HCT116 (cell line): Measurements from ENCODE around the gene RNASEH2B.

Experiments
- CBX3 ChIP-seq: IDR thresholded peaks from 2 replicates; pipeline ENCODE4 v1.6.1; 2012; ENCODE audit warnings: low read depth
- EGR1 ChIP-seq: IDR thresholded peaks from 2 replicates; pipeline ENCODE4 v1.6.1; 2012; ENCODE audit warnings: low read depth
- POLR2AphosphoS5 ChIP-seq: IDR thresholded peaks from 2 replicates; pipeline ENCODE4 v1.6.1; 2011; ENCODE audit warnings: mild to moderate bottlenecking, low read depth, low read length, moderate library complexity
- RAD21 ChIP-seq: IDR thresholded peaks from 2 replicates; pipeline ENCODE4 v1.6.1; 2012; ENCODE audit warnings: low read depth, mild to moderate bottlenecking
- SRF ChIP-seq: IDR thresholded peaks from 2 replicates; pipeline ENCODE4 v1.6.1; 2012; ENCODE audit warnings: low read depth
- TF ChIP-seq, protein P1 (sequence below), 3 experiments: fragments of 200-600 bp in 1 of 3; sonication (generic) in 1 of 3; IDR thresholded peaks in 2 of 3; conservative IDR thresholded peaks in 1 of 3; 2 replicates each; pipeline ENCODE4 v1.5.1; 2012 to 2017; ENCODE audit warnings: low read depth in 2 of 3, low read length in 2 of 3, antibody characterized with exemption in 1 of 3, borderline replicate concordance in 1 of 3, control low read depth in 1 of 3, mild to moderate bottlenecking in 1 of 3, mixed read lengths in 1 of 3, mixed run types in 1 of 3, moderate library complexity in 1 of 3; ENCODE audit not compliant: insufficient read depth in 1 of 3
- TF ChIP-seq, protein P2 (sequence below): IDR thresholded peaks from 2 replicates; pipeline ENCODE4 v1.6.1; 2011; ENCODE audit warnings: mild to moderate bottlenecking, low read length, moderate library complexity; ENCODE audit not compliant: insufficient replicate concordance; ENCODE audit errors: extremely low read depth

DNA sequence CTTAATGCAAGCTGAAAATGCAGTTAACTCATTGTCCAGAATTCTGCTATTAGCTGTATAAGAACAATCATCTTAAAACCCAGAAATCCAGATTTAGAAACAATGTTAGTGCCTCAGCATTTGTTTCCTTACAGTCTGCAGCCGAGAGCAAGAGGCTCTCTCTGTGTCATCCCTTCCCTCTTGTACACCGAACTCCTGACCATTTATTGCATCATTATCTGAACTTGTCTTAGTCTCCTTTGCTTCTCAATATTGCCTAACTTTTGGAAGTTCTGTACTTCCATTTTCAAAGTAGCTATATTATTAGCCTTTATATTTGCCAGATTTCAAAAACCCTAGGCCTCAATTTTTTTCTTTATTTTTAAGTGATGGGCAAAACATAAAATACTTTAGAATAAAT lies 27.1 kb downstream of the RNASEH2B start:
- TF ChIP-seq RAD21 = no peak
- no peak for TF ChIP-seq POLR2AphosphoS5
- TF ChIP-seq, protein P1, sequence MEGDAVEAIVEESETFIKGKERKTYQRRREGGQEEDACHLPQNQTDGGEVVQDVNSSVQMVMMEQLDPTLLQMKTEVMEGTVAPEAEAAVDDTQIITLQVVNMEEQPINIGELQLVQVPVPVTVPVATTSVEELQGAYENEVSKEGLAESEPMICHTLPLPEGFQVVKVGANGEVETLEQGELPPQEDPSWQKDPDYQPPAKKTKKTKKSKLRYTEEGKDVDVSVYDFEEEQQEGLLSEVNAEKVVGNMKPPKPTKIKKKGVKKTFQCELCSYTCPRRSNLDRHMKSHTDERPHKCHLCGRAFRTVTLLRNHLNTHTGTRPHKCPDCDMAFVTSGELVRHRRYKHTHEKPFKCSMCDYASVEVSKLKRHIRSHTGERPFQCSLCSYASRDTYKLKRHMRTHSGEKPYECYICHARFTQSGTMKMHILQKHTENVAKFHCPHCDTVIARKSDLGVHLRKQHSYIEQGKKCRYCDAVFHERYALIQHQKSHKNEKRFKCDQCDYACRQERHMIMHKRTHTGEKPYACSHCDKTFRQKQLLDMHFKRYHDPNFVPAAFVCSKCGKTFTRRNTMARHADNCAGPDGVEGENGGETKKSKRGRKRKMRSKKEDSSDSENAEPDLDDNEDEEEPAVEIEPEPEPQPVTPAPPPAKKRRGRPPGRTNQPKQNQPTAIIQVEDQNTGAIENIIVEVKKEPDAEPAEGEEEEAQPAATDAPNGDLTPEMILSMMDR (IDR thresholded peaks at IDR 0.05 in 2 of 3, conservative IDR thresholded peaks at IDR 0.05 in 1 of 3; ENCODE audit: borderline replicate concordance in 1 of 3, insufficient read depth in 1 of 3, low read depth in 2 of 3, low read length in 2 of 3) = no peak
- TF ChIP-seq, protein P2, sequence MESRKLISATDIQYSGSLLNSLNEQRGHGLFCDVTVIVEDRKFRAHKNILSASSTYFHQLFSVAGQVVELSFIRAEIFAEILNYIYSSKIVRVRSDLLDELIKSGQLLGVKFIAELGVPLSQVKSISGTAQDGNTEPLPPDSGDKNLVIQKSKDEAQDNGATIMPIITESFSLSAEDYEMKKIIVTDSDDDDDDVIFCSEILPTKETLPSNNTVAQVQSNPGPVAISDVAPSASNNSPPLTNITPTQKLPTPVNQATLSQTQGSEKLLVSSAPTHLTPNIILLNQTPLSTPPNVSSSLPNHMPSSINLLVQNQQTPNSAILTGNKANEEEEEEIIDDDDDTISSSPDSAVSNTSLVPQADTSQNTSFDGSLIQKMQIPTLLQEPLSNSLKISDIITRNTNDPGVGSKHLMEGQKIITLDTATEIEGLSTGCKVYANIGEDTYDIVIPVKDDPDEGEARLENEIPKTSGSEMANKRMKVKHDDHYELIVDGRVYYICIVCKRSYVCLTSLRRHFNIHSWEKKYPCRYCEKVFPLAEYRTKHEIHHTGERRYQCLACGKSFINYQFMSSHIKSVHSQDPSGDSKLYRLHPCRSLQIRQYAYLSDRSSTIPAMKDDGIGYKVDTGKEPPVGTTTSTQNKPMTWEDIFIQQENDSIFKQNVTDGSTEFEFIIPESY = no peak
- no peak for TF ChIP-seq EGR1
- TF ChIP-seq SRF = no peak
- no peak for TF ChIP-seq CBX3
